ENCODE measurements around the gene SLAMF7.

- no peak for TF ChIP-seq CTCF (IDR thresholded peaks at IDR 0.05)
- TF ChIP-seq EZH2 (IDR thresholded peaks at IDR 0.05; ENCODE audit: borderline replicate concordance, insufficient read depth, low read depth, low read length, poor library complexity, severe bottlenecking), result no peak
Measured at GRCh38 chr1:160755911-160756848, 17.1 kb downstream of the SLAMF7 start.

Measured in B cell (primary cell).